ENCODE measurements around the gene ACSS1. TPM values are rescaled to one million over a fixed set of nuclear protein-coding genes. Genes with fewer than 3 reads are reported as not detected.

Gene ACSS1
- total RNA-seq, 4 donors from 2014 or later: 5.8 to 23.5 (median 11.1) TPM

GRCh38 chr20:25090492-25091429 is 32.8 kb upstream of the ACSS1 start:
- Histone ChIP-seq H3K4me1 (no peaks in the 10 kb centered on the region), H3K27ac (no peak overlapping the region), H3K9me3 (no peaks in the 10 kb centered on the region), H3K4me3 (no peak overlapping the region), H3K27me3 (peaks cover 0 to 69% (median 2%) of the 10 kb centered on the region in 4 donors), H3K36me3 (no peaks in the 10 kb centered on the region)
- intact Hi-C loops (cut with DNase I): no loop called here
- TF ChIP-seq CTCF (IDR thresholded peaks at IDR 0.05): no peak
- no peak for TF ChIP-seq POLR2A (IDR thresholded peaks at IDR 0.05)
- DNase-seq: no peak
- WGBS, 2 donors: 52 to 55% methylated on average over 6 to 13 of the region's 14 CpGs

GRCh38 chr20:25089662-25090061 is 31.7 kb upstream of the ACSS1 start:
- DNase-seq: no peak
- Histone ChIP-seq H3K4me3 (no peak overlapping the region), H3K27me3 (peaks cover 4 to 80% (median 10%) of the 10 kb centered on the region in 4 donors), H3K9me3 (no peaks in the 10 kb centered on the region), H3K36me3 (no peaks in the 10 kb centered on the region), H3K27ac (no peak overlapping the region), H3K4me1 (peaks cover 0 to 4% (median 1%) of the 10 kb centered on the region in 3 donors)
- WGBS, 2 donors: 80 to 91% methylated on average over 12 of the region's 12 CpGs
- intact Hi-C loops (cut with DNase I): no loop called here
- TF ChIP-seq CTCF (IDR thresholded peaks at IDR 0.05): no peak
- no peak for TF ChIP-seq POLR2A (IDR thresholded peaks at IDR 0.05)

- peaks cover 10 to 81% (median 13%) of the 10 kb centered on the region in 4 donors for H3K27me3 ChIP-seq
- H3K36me3 ChIP-seq: no peaks in the 10 kb centered on the region
- peaks cover 3 to 10% (median 5%) of the 10 kb centered on the region in 3 donors for H3K4me1 ChIP-seq
- H3K9me3 ChIP-seq: no peaks in the 10 kb centered on the region
- intact Hi-C loops (cut with DNase I): no loop called here
- TF ChIP-seq CTCF (IDR thresholded peaks at IDR 0.05) (no peak), POLR2A (IDR thresholded peaks at IDR 0.05) (no peak)
- no peak for DNase-seq
- no peak overlapping the region for H3K27ac ChIP-seq
- no peak overlapping the region for H3K4me3 ChIP-seq
Observed at GRCh38 chr20:25089096-25089495, 31.2 kb upstream of the ACSS1 start.

- Histone ChIP-seq H3K27ac (no peak overlapping the region), H3K27me3 (peaks cover 11 to 88% (median 19%) of the 10 kb centered on the region in 4 donors), H3K9me3 (no peaks in the 10 kb centered on the region), H3K4me3 (no peak overlapping the region), H3K36me3 (no peaks in the 10 kb centered on the region), H3K4me1 (peaks cover 8 to 18% (median 11%) of the 10 kb centered on the region in 3 donors)
- intact Hi-C loops (cut with DNase I): no loop called here
- WGBS, 2 donors: 73 to 78% methylated on average over 5 to 6 of the region's 6 CpGs
- no peak for TF ChIP-seq POLR2A (IDR thresholded peaks at IDR 0.05)
- no peak for TF ChIP-seq CTCF (IDR thresholded peaks at IDR 0.05)
- DNase-seq: no peak
Observed at GRCh38 chr20:25088267-25088666, 30.3 kb upstream of the ACSS1 start.

- Histone ChIP-seq H3K9me3 (no peaks in the 10 kb centered on the region), H3K4me3 (no peak overlapping the region), H3K36me3 (no peaks in the 10 kb centered on the region), H3K27ac (no peak overlapping the region), H3K4me1 (peaks cover 8 to 23% (median 11%) of the 10 kb centered on the region in 3 donors), H3K27me3 (peaks cover 15 to 96% (median 24%) of the 10 kb centered on the region in 4 donors)
- DNase-seq: no peak
- TF ChIP-seq POLR2A (IDR thresholded peaks at IDR 0.05) (no peak), CTCF (IDR thresholded peaks at IDR 0.05) (no peak)
- intact Hi-C loops (cut with DNase I): no loop called here
- 76 to 93% methylated on average over 3 to 4 of the region's 4 CpGs for WGBS, 2 donors
Observed at GRCh38 chr20:25087186-25087929, 29.4 kb upstream of the ACSS1 start.
